GM19397 (cell line): Measurements from ENCODE around the gene BMP8A.

Experiments
- ATAC-seq: cut with Tn5 transposase; IDR thresholded peaks from one replicate; pipeline ENCODE4 v1.9.1; 2021; ENCODE audit warnings: mild to moderate bottlenecking, moderate library complexity; ENCODE audit not compliant: unreplicated experiment

Gene BMP8A

DNA sequence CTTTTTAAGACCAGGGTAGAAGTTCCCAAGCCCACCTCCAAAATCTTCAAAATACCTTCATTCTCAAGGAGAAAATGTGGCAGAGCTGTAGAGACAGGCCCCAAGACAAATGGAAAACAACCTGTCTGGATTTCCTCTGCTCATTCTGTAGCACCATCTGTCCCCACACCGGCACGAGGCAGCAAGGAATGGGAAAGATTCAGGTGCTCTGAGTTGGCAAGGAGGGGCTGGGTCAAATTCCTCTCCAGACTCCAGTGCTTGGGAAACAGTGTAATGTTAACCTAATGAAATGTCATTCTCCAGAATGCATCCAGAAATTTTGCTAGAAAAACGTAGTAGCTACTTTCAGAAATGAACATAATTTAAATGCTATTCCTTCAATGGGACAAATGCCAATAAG, 75.9 kb downstream of the BMP8A start:
- no peak for ATAC-seq

- ATAC-seq, result no peak
Observed at GRCh38 chr1:39568208-39568607, 76.8 kb downstream of the BMP8A start.

DNA sequence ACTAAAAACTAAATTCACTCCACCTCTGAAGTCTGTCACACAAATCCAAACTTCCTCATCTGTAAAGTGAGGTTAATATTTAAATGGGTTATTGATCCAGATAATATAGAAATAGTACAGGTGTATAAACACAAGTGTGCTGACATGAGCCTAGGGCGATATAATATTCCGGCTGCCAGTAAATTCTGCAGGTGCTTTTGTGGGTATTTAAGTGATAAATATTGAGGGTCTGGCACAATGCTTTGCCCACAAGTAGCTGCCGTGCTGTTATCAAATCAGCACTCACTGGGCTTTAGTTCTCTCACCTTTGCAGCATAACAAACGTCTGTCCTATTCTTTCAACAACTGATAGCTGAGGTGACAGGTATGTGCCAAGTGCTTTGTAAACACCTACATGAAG, 77.6 kb downstream of the BMP8A start:
- ATAC-seq, result no peak

GRCh38 chr1:39570477-39571177, 79.2 kb downstream of the BMP8A start:
- ATAC-seq, result no peak

- no peak for ATAC-seq
Observed at GRCh38 chr1:39571178-39571483, 79.7 kb downstream of the BMP8A start.

DNA sequence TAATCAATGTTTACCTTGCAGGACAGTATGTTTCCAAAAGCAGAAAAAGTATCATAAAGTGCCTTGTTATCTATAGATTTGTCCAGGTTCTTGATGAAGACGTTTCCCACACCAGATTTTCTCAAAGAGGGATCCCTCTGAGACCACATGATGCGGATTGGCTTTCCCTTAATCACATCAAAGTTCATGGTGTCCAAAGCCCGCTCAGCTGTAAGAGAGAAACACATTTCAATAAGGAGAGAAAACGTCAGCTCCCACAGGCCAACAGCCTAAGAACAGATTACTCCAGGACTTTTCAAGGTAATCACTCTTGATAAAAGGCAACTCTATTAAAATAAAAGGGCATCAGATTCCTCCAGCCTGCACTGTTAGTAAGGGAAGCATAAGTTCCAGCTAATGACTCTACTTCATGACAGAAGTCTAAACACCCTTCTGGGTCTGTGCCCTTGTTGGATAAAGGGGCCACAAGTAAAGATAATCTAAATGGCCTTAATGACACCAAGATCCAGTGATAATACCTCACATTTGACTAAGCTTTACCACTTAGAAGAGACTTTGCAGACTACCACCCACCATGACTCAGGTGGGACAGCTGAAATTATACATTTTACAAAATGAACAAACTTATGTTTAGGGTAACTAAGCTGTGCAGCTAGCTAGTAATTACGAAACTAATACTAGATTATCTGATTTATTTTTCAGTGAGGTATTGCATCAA, 81.1 kb downstream of the BMP8A start:
- no peak for ATAC-seq

GRCh38 chr1:39573097-39573465, 81.6 kb downstream of the BMP8A start:
- no peak for ATAC-seq

DNA sequence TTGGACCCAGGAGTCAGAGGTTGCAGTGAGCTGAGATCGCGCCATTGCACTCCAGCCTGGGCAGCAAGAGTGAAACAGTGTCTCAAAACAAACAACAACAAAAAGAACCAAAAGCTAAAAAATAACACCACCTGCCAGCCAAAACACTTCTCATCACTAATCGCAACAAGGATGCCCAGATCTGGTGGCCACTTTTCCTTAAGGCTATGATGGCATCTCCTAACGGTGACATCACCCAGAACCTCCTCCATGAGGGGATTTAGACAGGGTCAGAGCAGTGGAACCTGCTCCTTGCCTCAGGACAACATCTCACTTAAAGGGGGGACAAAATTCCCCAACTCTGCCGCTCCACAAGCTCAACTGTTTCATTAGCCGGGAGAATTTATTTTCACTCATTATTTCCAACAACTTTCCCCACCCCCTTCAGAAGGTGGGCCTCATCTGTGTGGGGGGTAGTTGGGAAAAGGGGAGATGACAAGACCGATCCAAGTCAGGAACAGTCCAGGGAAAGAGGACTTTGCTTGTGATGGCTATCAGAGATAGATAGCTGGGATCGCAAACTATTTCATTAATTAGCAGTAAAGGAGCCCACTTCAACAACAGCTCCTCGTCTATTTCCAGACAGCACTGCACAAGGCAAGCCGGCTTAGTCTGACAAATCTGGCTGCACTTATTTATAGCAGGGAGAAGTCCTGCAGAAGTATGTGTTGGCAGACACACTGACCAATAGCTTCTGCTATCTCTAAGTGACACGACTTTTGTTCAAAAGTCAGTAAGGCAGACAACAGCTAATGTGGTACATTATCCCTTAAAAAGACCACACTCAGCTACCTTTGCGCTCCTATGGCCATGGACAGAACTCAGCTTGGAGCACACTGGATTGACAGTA, 82.5 kb downstream of the BMP8A start:
- ATAC-seq, result no peak

DNA sequence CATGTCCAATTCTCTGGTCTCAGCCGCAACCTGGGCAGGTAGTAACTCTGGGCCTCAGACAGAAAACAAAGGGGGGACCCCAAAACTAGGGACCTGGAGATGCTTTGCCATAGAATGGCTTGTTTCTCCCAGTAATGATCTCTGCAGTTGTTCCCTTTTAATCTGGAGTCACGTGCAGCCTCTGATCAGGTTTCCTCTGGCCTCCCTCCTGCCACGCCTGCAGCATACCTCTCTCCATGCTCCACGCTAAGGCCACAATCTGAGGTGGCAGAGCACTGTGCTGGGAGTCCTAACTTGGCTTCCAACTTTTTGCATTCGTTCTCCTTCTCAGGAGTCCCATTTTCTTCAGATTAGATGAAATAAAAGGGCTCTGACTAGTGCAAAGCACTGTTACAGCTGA, 83.2 kb downstream of the BMP8A start:
- ATAC-seq, result no peak
